Activated CD8-positive, alpha-beta memory T cell treated with anti-CD3 and anti-CD28 coated beads for 36 hours (primary cell): Measurements from ENCODE around the gene SNCA. TPM values are rescaled to one million over a fixed set of nuclear protein-coding genes. Genes with fewer than 3 reads are reported as not detected.

Experiments
- CTCF ChIA-PET: fragments of 350-600 bp; sonication (Branson Sonifier 250); formaldehyde crosslinking; loops from one replicate; lab custom pipeline; 2021; ENCODE audit warnings: antibody characterized with exemption; lab: Charles Lee
- POLR2A ChIA-PET: fragments of 350-600 bp; sonication (Branson Sonifier 250); formaldehyde crosslinking; loops from one replicate; lab custom pipeline; 2021; ENCODE audit warnings: antibody characterized with exemption; lab: Charles Lee
- total RNA-seq, 2 experiments: library from RNA; stranded (reverse); gene quantifications; one replicate each; pipeline ENCODE4 v1.2.3, GENCODE V29; 2021

Gene SNCA
- total RNA-seq, 2 experiments from 2014 or later, result not detected

DNA sequence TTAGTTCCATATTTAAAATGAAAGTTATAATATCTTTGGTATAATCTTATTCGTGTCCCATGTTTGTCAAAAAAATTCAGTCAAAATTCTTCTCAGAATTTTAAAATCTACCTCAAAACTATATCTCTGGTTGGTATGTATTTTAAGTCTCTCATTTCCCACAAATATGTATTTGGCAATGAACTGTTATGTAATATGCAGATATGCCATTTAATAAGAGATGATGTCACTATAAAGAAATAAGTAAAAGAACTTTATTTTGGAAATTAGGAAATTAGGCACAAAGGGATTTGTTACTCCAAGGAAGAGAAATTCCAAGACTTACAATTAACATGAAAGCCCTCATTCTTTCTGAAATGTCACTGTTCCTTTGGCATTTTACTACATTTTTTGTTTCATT, 15.3 kb downstream of the SNCA start:
- CTCF ChIA-PET, result no interaction called here
- POLR2A ChIA-PET, result no interaction called here

DNA sequence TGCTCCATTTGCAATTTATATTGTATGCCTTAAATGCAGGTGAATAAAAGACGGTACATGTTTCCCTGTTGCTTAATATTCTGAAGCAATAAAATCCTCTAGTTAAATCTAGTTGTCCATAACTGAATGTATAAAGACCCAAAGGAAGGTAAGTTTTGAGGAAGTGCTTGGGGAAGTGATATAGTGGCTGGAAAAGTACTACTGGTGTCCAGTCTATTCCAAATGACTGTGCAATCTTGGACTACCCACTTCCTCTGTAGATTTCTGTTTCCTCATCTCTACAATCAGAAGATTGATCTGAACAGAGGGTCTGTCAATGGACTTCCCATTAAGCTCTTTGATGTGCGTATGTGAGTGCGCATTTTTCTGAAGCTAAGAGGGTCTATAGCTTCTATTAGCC, 17.0 kb downstream of the SNCA start:
- CTCF ChIA-PET, result no interaction called here
- POLR2A ChIA-PET, result no interaction called here

- CTCF ChIA-PET, result no interaction called here
- POLR2A ChIA-PET, result no interaction called here
These were observed 22.6 kb downstream of the SNCA start for GRCh38 chr4:89814362-89814761.

DNA sequence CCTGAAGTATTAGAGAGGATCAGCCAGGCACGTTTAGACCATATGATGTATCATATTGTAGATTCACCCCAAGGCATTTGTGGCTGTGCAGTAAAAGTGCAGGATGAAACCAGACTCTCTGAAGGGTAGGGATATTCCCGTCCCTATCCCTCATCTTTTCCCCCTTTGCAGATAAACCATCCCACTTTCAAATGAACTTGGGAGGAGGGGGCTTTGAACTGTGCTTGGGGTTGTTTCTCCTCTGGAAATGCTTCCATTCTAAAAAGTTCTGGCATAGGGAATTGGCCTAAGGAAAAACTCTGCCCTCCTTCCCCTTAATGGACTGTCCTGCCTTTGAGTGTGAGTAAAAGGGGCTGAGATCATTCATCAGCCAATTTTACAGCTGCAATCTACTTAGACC, 23.8 kb downstream of the SNCA start:
- POLR2A ChIA-PET, result no interaction called here

DNA sequence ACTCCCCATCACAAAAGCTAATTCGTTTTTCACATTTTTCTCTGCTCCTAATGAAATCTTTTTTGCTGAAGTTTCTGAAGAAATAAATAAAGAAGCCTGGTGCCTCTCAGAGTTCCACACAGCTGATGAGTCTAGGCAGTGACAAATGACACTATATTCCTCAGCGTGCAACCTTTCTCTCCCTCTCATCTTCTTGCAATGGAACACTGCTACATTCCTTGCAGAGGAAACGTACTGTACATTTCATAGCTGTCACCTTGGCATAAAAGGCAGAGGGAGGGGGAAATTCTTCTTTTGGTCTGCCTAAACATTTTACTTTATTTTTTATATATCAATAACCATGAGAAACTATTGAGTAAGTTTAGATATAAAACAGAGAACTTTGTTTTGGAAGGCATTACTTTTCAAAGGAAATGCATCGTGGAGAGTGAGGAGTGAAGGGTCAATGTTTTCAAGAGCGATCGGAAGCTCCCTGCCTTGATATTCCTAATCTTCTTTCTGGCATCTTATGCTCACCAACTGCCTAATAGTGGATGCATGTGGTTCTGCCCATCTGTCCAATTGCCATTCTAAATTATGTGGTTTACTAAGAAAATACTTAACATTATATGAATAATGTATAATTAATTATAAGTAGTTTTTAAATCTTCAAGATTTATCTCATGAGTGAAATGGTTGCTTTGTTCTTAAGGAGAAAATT, 29.4 kb downstream of the SNCA start:
- CTCF ChIA-PET, result no interaction called here
- POLR2A ChIA-PET, result interaction anchor here (0.6 kb wide), 1 partner anchor 1502 kb away, joined by 5 read pairs; no protein-coding TSS in a partner anchor

More for the DNA sequence above, 23.8 kb downstream of the SNCA start:
- CTCF ChIA-PET, result no interaction called here

DNA sequence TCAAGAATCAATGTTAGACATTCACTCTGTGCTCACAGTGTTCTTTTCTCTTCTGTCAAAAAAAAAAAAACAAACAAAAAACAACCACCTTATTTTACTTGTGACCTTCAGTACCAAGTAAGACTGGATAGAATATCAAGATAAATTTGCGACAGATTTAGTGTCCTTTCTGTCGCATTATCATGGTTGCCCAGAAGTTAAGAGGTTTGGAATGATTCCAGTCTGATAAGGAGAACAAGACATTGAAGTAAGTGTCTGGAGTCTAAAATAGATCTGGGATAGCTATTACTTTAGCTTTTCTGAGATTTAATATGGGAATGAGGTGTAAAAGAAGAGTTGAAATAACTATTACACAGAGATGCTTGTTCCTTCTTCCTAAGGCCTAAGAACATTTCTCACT, 31.7 kb downstream of the SNCA start:
- POLR2A ChIA-PET, result no interaction called here
- CTCF ChIA-PET, result no interaction called here

- ChIA-PET CTCF (interaction anchor here (1.1 kb wide), 1 partner anchor 93 kb away, joined by 3 read pairs; no protein-coding TSS in a partner anchor), POLR2A (no interaction called here)
These were observed 33.0 kb downstream of the SNCA start for GRCh38 chr4:89803915-89804314.

DNA sequence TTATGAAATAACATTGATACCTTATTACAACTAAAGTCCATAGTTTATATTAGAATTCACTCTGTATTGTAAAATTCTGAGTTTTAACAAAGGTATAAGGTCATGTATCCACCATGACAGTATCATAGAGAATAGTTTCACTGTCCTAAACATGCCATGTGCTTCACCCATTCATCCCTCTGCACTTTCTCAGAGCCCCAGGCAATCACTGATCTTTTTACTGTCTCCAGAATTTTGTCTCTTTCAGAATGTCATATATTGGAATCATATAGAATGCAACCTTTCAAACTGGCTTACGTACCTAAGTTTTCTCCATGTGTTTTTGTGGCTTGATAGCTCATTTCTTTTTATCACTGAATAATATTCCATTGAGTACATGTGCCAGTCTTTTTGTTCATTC, 33.9 kb downstream of the SNCA start:
- ChIA-PET CTCF (interaction anchor here (1.1 kb wide), 1 partner anchor 94 kb away, joined by 3 read pairs; no protein-coding TSS in a partner anchor), POLR2A (no interaction called here)

DNA sequence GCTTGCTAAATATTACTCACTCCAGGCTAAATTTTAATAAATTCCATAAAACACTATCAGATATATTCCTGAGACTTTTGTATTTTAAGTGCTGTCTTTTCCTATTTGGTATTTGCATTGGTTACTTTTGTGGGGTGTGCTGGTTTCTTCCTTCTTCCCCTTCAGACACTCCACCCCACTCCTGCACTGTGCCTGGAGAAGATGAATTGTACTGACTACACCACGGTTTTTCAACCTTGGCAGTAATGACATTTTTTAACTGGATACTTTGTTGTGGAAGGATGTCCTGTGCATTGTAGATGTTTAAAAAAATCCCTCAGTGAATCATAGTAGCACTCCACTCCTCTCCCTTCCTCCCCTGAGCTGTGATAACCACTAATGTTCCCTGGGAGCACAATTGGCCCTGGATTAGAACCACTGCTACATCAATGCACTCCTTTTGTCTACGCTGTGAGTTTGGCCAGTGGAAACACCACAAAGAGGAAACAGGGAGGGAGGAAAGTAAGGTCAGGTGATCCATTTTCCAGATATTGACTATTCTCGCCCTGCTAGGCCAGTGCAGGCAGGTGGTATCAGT, 36.3 kb downstream of the SNCA start:
- CTCF ChIA-PET, result no interaction called here
- POLR2A ChIA-PET, result no interaction called here

DNA sequence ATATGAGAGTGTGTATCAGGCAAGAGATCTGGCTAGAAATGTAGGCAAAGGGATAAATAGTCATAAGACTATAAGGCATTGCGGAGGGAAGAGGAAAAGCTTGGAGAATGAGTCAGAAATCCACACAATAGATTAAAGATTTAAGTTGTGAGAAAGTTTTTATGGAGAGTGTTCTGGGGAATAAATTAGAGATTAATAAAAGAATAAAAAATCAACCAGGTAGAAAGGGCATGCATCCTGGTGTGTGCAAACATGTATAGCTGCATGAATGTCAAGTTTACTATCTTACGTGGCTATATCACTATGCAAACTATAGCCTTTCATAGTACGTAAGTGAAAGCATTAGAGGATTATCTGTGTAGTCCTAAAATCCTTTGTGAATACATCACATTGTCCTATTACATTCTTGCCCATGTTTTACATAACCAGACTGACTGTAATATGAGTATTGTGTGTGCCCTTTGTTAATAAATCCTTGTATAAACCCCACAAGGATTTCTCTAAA, 36.9 kb downstream of the SNCA start:
- ChIA-PET CTCF (no interaction called here), POLR2A (no interaction called here)

DNA sequence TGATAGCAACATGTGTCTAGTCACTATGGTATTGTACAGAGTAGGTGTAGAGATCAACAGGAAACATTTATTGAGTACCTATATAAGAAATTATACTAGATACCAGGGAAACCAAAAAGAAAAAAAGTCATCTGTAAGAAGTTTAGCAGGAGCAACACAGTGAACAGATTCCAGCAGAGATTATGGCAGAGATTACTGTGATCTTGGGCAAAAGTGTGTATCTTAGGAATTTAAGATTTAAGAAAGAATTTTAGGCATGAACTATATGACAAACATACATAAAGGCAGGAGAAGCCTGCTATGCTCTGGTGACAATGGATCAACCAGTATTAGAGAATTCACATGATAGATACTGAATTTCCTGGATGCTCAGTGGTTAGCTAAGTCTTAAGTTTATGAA, 37.9 kb downstream of the SNCA start:
- ChIA-PET CTCF (no interaction called here), POLR2A (no interaction called here)

DNA sequence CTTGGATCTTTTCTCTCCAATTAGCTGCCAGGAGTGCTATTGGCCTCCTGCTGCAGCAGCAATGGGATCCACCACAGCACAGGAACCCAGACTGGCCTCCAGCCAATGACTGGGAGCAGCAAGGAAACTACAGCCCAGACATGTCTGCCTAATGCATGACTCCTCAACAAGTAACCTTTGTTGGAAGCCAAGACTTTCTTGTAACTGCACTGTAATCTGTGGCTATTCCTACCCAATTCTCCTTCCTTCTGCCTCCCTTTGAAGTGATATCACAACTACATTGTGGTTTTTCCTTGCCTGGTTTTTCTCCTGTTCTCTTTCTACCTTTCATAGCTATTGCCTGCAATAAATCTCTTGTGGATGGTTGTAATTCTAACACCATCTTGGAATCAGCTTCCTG, 39.8 kb downstream of the SNCA start:
- ChIA-PET CTCF (no interaction called here), POLR2A (no interaction called here)

DNA sequence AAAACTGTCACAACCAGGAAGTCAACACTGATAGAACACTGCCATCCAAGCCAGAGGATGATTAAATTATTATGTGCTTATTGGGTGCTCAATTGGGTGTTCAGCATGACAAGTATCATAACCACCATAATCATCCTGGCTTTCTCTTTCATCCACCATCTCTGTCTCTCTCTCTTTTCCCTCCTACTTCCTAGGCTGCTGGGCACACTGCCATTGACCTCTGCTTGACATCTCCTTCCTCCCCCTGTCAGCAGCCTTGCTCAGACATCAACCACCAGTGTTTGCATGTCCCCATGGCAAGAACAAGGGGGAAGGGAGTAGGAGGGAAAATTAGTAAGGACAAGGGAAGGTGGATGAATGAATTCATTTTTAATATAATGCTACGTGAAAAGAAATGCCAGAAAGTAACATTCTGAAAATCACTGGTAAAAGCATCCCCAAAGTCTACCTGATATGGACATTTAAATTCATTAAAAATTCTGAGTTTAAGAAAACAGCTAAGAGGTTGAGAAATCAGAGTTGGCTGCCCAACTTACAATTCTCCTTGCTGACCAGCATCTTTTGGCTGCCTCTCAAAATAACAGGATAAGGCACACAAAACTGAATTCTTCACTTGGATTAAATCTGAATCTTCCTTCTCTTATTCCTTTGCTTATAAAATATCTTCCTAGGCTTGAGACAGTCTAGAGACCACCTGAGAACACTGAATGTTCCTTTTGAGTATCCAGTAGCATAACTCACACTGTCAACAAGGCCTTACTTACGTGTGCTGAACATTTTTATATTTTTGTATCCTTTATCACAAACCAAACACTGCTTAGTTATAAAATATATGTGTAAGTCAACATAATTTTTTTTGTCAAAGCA, 48.5 kb downstream of the SNCA start:
- POLR2A ChIA-PET, result no interaction called here
- CTCF ChIA-PET, result interaction anchor here (0.6 kb wide), 1 partner anchor 481 kb away, joined by 3 read pairs; the partner anchor contains the start of gene GPRIN3

- POLR2A ChIA-PET, result no interaction called here
- CTCF ChIA-PET, result interaction anchor here (1.0 kb wide), 1 partner anchor 139 kb away, joined by 4 read pairs; no protein-coding TSS in a partner anchor
These were observed 52.2 kb downstream of the SNCA start for GRCh38 chr4:89784686-89785231.

- ChIA-PET CTCF (no interaction called here), POLR2A (no interaction called here)
These were observed 55.6 kb downstream of the SNCA start for GRCh38 chr4:89781321-89781720.

- POLR2A ChIA-PET, result no interaction called here
These were observed 63.2 kb downstream of the SNCA start for GRCh38 chr4:89773805-89774204.

DNA sequence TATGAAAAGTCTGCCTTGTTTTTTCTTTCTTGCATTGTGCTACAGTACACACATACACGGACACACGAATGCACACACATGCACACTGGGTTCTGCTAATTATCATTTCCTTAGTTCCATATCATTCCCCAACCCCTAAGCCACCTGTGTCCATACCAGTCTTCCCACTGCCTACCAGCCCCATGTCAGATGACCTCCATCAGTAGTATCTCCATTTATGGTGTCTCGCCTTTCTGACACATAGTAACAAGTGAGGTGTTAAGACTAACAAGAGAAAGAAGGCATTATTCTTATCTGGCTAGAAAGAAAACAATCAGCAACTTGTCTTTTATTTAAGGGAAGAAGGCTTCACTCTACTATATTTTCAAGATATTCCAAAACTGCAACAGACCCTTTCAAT, 67.1 kb downstream of the SNCA start:
- POLR2A ChIA-PET, result no interaction called here
- CTCF ChIA-PET, result no interaction called here

More at GRCh38 chr4:89773805-89774204, 63.2 kb downstream of the SNCA start:
- CTCF ChIA-PET, result no interaction called here

GRCh38 chr4:89767924-89768323, 69.0 kb downstream of the SNCA start:
- CTCF ChIA-PET, result no interaction called here
- POLR2A ChIA-PET, result no interaction called here

GRCh38 chr4:89765966-89766365, 71.0 kb downstream of the SNCA start:
- POLR2A ChIA-PET, result no interaction called here
- CTCF ChIA-PET, result no interaction called here

DNA sequence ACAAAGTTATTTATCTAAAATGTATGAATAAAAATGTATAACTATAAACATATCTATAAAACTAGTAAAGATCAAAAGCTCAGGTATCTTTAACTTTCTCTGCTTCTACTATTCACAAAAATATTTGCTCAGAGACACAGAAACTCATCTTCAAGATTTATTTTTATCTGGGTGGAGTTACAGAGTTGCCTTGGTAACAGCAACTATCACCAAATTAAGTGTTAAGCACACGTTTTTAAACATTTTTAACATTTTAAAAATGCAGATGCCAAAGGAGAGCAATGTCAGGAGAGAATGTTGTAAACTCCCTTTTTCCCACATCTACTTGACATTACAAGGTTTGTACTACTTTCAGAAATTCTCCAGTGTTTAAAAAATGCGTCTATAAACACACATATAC, 71.4 kb downstream of the SNCA start:
- POLR2A ChIA-PET, result no interaction called here
- CTCF ChIA-PET, result no interaction called here
